ENCODE data around the gene CYCS. TPM values are rescaled to one million over a fixed set of nuclear protein-coding genes. Genes with fewer than 3 reads are reported as not detected.
"Not testable (repeated sequence)": the region's sequence is repeated elsewhere in the genome, so short reads cannot be mapped to it uniquely, and the experiment has no call there.

Gene CYCS
- total RNA-seq, 1 donor from 2014 or later: 111 TPM

GRCh38 chr7:25168145-25168544 is 43.1 kb upstream of the CYCS start:
- TF ChIP-seq CTCF (conservative IDR thresholded peaks at IDR 0.05): no peak
- Mint-ChIP-seq H3K36me3 (peaks cover 11% of the 10 kb centered on the region), H3K27me3 (no peaks in the 10 kb centered on the region), H3K27ac (no peak overlapping the region), H3K9me3 (no peaks in the 10 kb centered on the region), H3K4me1 (ENCODE audit: unreplicated experiment) (no peaks in the 10 kb centered on the region), H3K4me3 (no peak overlapping the region)
- no peak for DNase-seq (ENCODE audit: extremely low spot score, unreplicated experiment)

- Mint-ChIP-seq H3K36me3 (peaks cover 11% of the 10 kb centered on the region), H3K27ac (no peak overlapping the region), H3K4me3 (no peak overlapping the region), H3K9me3 (no peaks in the 10 kb centered on the region), H3K27me3 (no peaks in the 10 kb centered on the region), H3K4me1 (ENCODE audit: unreplicated experiment) (no peaks in the 10 kb centered on the region)
- DNase-seq (ENCODE audit: extremely low spot score, unreplicated experiment): no peak
- no peak for TF ChIP-seq CTCF (conservative IDR thresholded peaks at IDR 0.05)
These were observed 42.3 kb upstream of the CYCS start for GRCh38 chr7:25167262-25167843.

GRCh38 chr7:25159983-25160596 is 35.0 kb upstream of the CYCS start:
- DNase-seq (ENCODE audit: extremely low spot score, unreplicated experiment): not testable (repeated sequence)

GRCh38 chr7:25158966-25159365 is 33.9 kb upstream of the CYCS start:
- DNase-seq (ENCODE audit: extremely low spot score, unreplicated experiment): no peak
- Mint-ChIP-seq H3K4me1 (ENCODE audit: unreplicated experiment) (no peaks in the 10 kb centered on the region), H3K27me3 (no peaks in the 10 kb centered on the region), H3K36me3 (no peaks in the 10 kb centered on the region), H3K4me3 (no peak overlapping the region), H3K27ac (no peak overlapping the region), H3K9me3 (no peaks in the 10 kb centered on the region)
- TF ChIP-seq CTCF (conservative IDR thresholded peaks at IDR 0.05): no peak

More at GRCh38 chr7:25159983-25160596, 35.0 kb upstream of the CYCS start:
- not testable (repeated sequence) for H3K9me3 Mint-ChIP-seq; H3K27ac Mint-ChIP-seq; H3K36me3 Mint-ChIP-seq; H3K4me3 Mint-ChIP-seq; H3K4me1 Mint-ChIP-seq (ENCODE audit: unreplicated experiment); H3K27me3 Mint-ChIP-seq
- peak; percentile 82 for TF ChIP-seq CTCF (conservative IDR thresholded peaks at IDR 0.05)

- no peak for TF ChIP-seq CTCF (conservative IDR thresholded peaks at IDR 0.05)
- DNase-seq (ENCODE audit: extremely low spot score, unreplicated experiment): no peak
- Mint-ChIP-seq H3K27ac (no peak overlapping the region), H3K4me1 (ENCODE audit: unreplicated experiment) (no peaks in the 10 kb centered on the region), H3K36me3 (peaks cover 9% of the 10 kb centered on the region), H3K4me3 (no peak overlapping the region), H3K27me3 (no peaks in the 10 kb centered on the region), H3K9me3 (no peaks in the 10 kb centered on the region)
These were observed 26.7 kb upstream of the CYCS start for GRCh38 chr7:25151773-25152172.
